PC-3 (cell line): ENCODE results near the gene KAZN.

Experiments used
- CTCF ChIP-seq: fragments of 300-600 bp; sonication (generic); conservative IDR thresholded peaks from 2 replicates; pipeline ENCODE4 v1.5.1; 2017; ENCODE audit warnings: antibody characterized with exemption, low read depth, mild to moderate bottlenecking, low read length
- EZH2 ChIP-seq: fragments of 300-600 bp; sonication (generic); IDR thresholded peaks from one replicate; pipeline ENCODE4 v1.6.1; 2017; ENCODE audit warnings: antibody characterized with exemption, mild to moderate bottlenecking, low read length; ENCODE audit not compliant: unreplicated experiment
- EZH2phosphoT487 ChIP-seq: fragments of 300-600 bp; sonication (generic); IDR thresholded peaks from 2 replicates; pipeline ENCODE4 v1.6.1; 2018; ENCODE audit warnings: mild to moderate bottlenecking, antibody characterized with exemption, low read length, borderline replicate concordance

GRCh38 chr1:14784790-14785773 lies 186.6 kb downstream of the KAZN start:
- TF ChIP-seq CTCF (no peak), EZH2 (no peak), EZH2phosphoT487 (no peak)
